H9 (cell line): Measurements from ENCODE around the gene LRIG1. TPM values are rescaled to one million over a fixed set of nuclear protein-coding genes. Genes with fewer than 3 reads are reported as not detected.

ENCODE experiments used
- DNase-seq: peaks from one replicate; pipeline ENCODE4 v3.0.0-alpha.2; 2017
- H2AFZ ChIP-seq: one replicate; pipeline ENCODE4 v1.6.1; 2013; ENCODE audit warnings: mild to moderate bottlenecking, low read length, control low read depth, moderate library complexity
- H2AK5ac ChIP-seq: 2 replicates; pipeline ENCODE4 v1.6.1; 2013; ENCODE audit warnings: low read length, control low read depth, mixed read lengths; ENCODE audit not compliant: insufficient read length
- H2BK120ac ChIP-seq: one replicate; pipeline ENCODE4 v1.6.1; 2013; ENCODE audit warnings: low read depth, mild to moderate bottlenecking, low read length, control low read depth, inconsistent platforms; ENCODE audit not compliant: poor library complexity, severe bottlenecking
- H2BK12ac ChIP-seq: 2 replicates; pipeline ENCODE4 v1.6.1; 2013; ENCODE audit warnings: low read length, control low read depth, mixed read lengths, low read depth; ENCODE audit not compliant: insufficient read length
- H2BK15ac ChIP-seq: 2 replicates; pipeline ENCODE4 v1.6.1; 2013; ENCODE audit warnings: low read depth, low read length, control low read depth
- H2BK20ac ChIP-seq: one replicate; pipeline ENCODE4 v1.6.1; 2013; ENCODE audit warnings: low read depth, mild to moderate bottlenecking, low read length, control low read depth, inconsistent platforms; ENCODE audit not compliant: poor library complexity, severe bottlenecking
- H2BK5ac ChIP-seq: 2 replicates; pipeline ENCODE4 v1.6.1; 2013; ENCODE audit warnings: low read length, control low read depth, mixed read lengths; ENCODE audit not compliant: insufficient read length
- H3K14ac ChIP-seq: 2 replicates; pipeline ENCODE4 v1.6.1; 2013; ENCODE audit warnings: low read length, control low read depth; ENCODE audit not compliant: insufficient read depth
- H3K18ac ChIP-seq: 2 replicates; pipeline ENCODE4 v1.6.1; 2013; ENCODE audit warnings: low read depth, mild to moderate bottlenecking, mixed read lengths, low read length, control low read depth; ENCODE audit not compliant: insufficient read length
- H3K23ac ChIP-seq: 2 replicates; pipeline ENCODE4 v1.6.1; 2013; ENCODE audit warnings: low read length, control low read depth, mixed read lengths, low read depth; ENCODE audit not compliant: insufficient read length
- H3K23me2 ChIP-seq: 2 replicates; pipeline ENCODE4 v1.6.1; 2013; ENCODE audit warnings: low read depth, mild to moderate bottlenecking, mixed read lengths, low read length, control low read depth; ENCODE audit not compliant: insufficient read length, poor library complexity, severe bottlenecking
- H3K27ac ChIP-seq: 2 replicates; pipeline ENCODE4 v1.5.1; 2013; ENCODE audit warnings: low read length, control low read depth, mixed read lengths, low read depth; ENCODE audit not compliant: insufficient read length
- H3K27me3 ChIP-seq: 2 replicates; pipeline ENCODE4 v1.6.1; 2013; ENCODE audit warnings: low read length, control low read depth, inconsistent platforms; ENCODE audit not compliant: insufficient read depth
- H3K4ac ChIP-seq: 2 replicates; pipeline ENCODE4 v1.6.1; 2013; ENCODE audit warnings: low read depth, mild to moderate bottlenecking, control low read depth, inconsistent platforms, low read length, moderate library complexity
- H3K4me1 ChIP-seq: 2 replicates; pipeline ENCODE4 v1.6.1; 2013; ENCODE audit warnings: low read length, control low read depth, inconsistent platforms; ENCODE audit not compliant: insufficient read depth
- H3K4me2 ChIP-seq: 2 replicates; pipeline ENCODE4 v1.6.1; 2013; ENCODE audit warnings: low read length, control low read depth, mixed read lengths; ENCODE audit not compliant: insufficient read length, insufficient read depth
- H3K56ac ChIP-seq: 2 replicates; pipeline ENCODE4 v1.6.1; 2013; ENCODE audit warnings: low read depth, mild to moderate bottlenecking, mixed read lengths, low read length, control low read depth; ENCODE audit not compliant: insufficient read length
- H3K79me1 ChIP-seq: 2 replicates; pipeline ENCODE4 v1.6.1; 2013; ENCODE audit warnings: low read depth, mild to moderate bottlenecking, moderate library complexity, low read length, control low read depth, inconsistent platforms; ENCODE audit not compliant: insufficient read depth, poor library complexity, severe bottlenecking
- H3K79me2 ChIP-seq: 2 replicates; pipeline ENCODE4 v1.6.1; 2013; ENCODE audit warnings: low read length, control low read depth, inconsistent platforms; ENCODE audit not compliant: insufficient read depth
- H3K9ac ChIP-seq: 2 replicates; pipeline ENCODE4 v1.6.1; 2013; ENCODE audit warnings: low read length, control low read depth, mixed read lengths; ENCODE audit not compliant: insufficient read length; ENCODE audit errors: extremely low read depth
- H3K9me3 ChIP-seq: one replicate; pipeline ENCODE4 v1.6.1; 2013; ENCODE audit warnings: low read depth, low read length, inconsistent platforms; ENCODE audit not compliant: control insufficient read depth
- H3T11ph ChIP-seq: one replicate; pipeline ENCODE4 v1.6.1; 2013; ENCODE audit warnings: mild to moderate bottlenecking, low read length, control low read depth, inconsistent platforms
- H4K20me1 ChIP-seq: one replicate; pipeline ENCODE4 v1.6.1; 2013; ENCODE audit not compliant: control insufficient read depth, insufficient read length, insufficient read depth
- H4K5ac ChIP-seq: 2 replicates; pipeline ENCODE4 v1.6.1; 2013; ENCODE audit warnings: low read depth, mild to moderate bottlenecking, mixed read lengths, low read length, control low read depth; ENCODE audit not compliant: insufficient read length
- H4K8ac ChIP-seq: replicated peaks from 2 replicates; pipeline ENCODE4 v1.6.1; 2013; ENCODE audit warnings: low read length, control low read depth, mixed read lengths, low read depth; ENCODE audit not compliant: insufficient read length
- H4K91ac ChIP-seq: 2 replicates; pipeline ENCODE4 v1.6.1; 2013; ENCODE audit warnings: low read depth, mild to moderate bottlenecking, moderate library complexity, mixed read lengths, low read length, control low read depth; ENCODE audit not compliant: insufficient read length
- H3K27ac Mint-ChIP-seq, 3 experiments: 2 replicates in 2 of 3; 3 replicates in 1 of 3; pipeline ENCODE4 v1.8.0; 2020 to 2021; ENCODE audit warnings: mixed read lengths in 3 of 3, mild to moderate bottlenecking in 1 of 3, moderate library complexity in 1 of 3
- H3K27me3 Mint-ChIP-seq: 2 replicates; pipeline ENCODE4 v1.8.0; 2021; ENCODE audit warnings: low read depth, mild to moderate bottlenecking, moderate library complexity, mixed read lengths
- H3K36me3 Mint-ChIP-seq, 3 experiments: 2 replicates in 2 of 3; 3 replicates in 1 of 3; pipeline ENCODE4 v1.8.0; 2020 to 2021; ENCODE audit warnings: low read depth in 3 of 3, mixed read lengths in 3 of 3; ENCODE audit not compliant: insufficient read depth in 1 of 3
- H3K4me1 Mint-ChIP-seq, 2 experiments: 2 replicates each; pipeline ENCODE4 v1.8.0; 2020; ENCODE audit warnings: mixed read lengths in 2 of 2
- H3K4me3 Mint-ChIP-seq, 2 experiments: 2 replicates in 1 of 2; 3 replicates in 1 of 2; pipeline ENCODE4 v1.8.0; 2020 to 2021; ENCODE audit warnings: mild to moderate bottlenecking in 2 of 2, mixed read lengths in 2 of 2, moderate library complexity in 1 of 2
- H3K9me3 Mint-ChIP-seq, 2 experiments: 2 replicates in 1 of 2; 3 replicates in 1 of 2; pipeline ENCODE4 v1.8.0; 2020; ENCODE audit warnings: mild to moderate bottlenecking in 2 of 2, mixed read lengths in 2 of 2, moderate library complexity in 1 of 2
- WGBS: extraction: QIAGEN DNeasy Blood & Tissue Kit; methylation state at CpG from one replicate; pipeline ENCODE4 v1.1.7; 2013; ENCODE audit warnings: missing lambda C conversion rate, low lambda C conversion rate, mixed read lengths; ENCODE audit not compliant: insufficient read length; ENCODE audit errors: extremely low coverage; 5-methylcytosine and 5-hydroxymethylcytosine counted together
- total RNA-seq: library from RNA; stranded (reverse); gene quantifications from 2 replicates; pipeline ENCODE4 v1.2.1, GENCODE V29; 2021
- TF ChIP-seq, protein P1 (sequence below): fragments of 200-600 bp; sonication (generic); conservative IDR thresholded peaks from 3 replicates; pipeline ENCODE4 v1.8.0; 2021; ENCODE audit warnings: antibody characterized with exemption, mild to moderate bottlenecking

LRIG1 gene
- total RNA-seq, 1 experiment from 2014 or later: 70.3 TPM

DNA sequence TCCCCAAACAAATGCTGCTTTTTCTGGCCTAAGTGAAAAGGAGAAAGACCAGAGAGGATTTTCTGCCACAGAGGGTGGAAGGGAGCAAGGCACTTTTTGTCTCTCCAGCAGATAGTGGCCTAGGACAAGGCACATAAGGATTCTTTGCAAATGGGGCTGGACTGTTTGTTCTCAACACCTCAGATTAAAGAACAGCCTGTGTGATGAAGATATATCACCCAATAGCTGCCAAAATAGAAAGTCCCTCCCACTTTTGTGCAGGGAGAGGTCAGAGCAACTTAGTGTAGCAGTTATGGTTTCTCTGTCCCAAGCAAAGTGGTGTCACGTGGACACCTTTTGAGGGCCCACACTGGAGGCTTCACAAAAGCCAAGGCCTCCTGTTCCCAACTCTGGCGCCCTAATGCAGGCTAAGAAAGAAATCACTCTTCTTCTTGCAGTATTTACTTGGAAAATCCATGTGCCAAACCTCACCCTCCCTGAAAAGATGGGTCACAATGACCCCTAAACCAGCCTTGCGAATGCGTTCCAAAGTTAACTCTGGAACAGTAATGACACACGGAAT is 84.9 kb downstream of the LRIG1 start:
- no peak overlapping the region for H3K14ac ChIP-seq
- no peak overlapping the region for H2BK20ac ChIP-seq
- H3K4ac ChIP-seq: no peak overlapping the region
- no peaks in the 10 kb centered on the region for H4K20me1 ChIP-seq
- Mint-ChIP-seq H3K4me3 (no peak overlapping the region), H3K36me3 (peaks cover 79 to 95% (median 85%) of the 10 kb centered on the region in 3 experiments), H3K4me1 (peaks cover 36 to 48% of the 10 kb centered on the region in 2 experiments), H3K27me3 (no peaks in the 10 kb centered on the region), H3K9me3 (peaks cover 12 to 16% of the 10 kb centered on the region in 2 experiments), H3K27ac (peak overlapping the region in 2 of 3 experiments; percentile 21 to 72; a peak in 2 of 7 replicates)
- H4K91ac ChIP-seq: no peak overlapping the region
- no peak overlapping the region for H3K4me2 ChIP-seq
- no CpG with 5 or more reads among the region's 5 CpGs for WGBS
- H2BK12ac ChIP-seq: no peak overlapping the region
- no peaks in the 10 kb centered on the region for H3K27me3 ChIP-seq
- no peak overlapping the region for H3K23ac ChIP-seq
- no peak overlapping the region for H2BK15ac ChIP-seq
- no peak overlapping the region for H2BK5ac ChIP-seq
- H3K18ac ChIP-seq: no peak overlapping the region
- H3T11ph ChIP-seq: no peak overlapping the region
- no peak overlapping the region for H2AFZ ChIP-seq
- peaks cover 5% of the 10 kb centered on the region for H3K79me1 ChIP-seq
- no peak overlapping the region for H4K5ac ChIP-seq
- H3K9me3 ChIP-seq: peaks cover 4% of the 10 kb centered on the region
- H4K8ac ChIP-seq: no peak overlapping the region
- peaks cover 17% of the 10 kb centered on the region; the same call in 1 of the 2 replicates for H3K79me2 ChIP-seq
- TF ChIP-seq, protein P1, sequence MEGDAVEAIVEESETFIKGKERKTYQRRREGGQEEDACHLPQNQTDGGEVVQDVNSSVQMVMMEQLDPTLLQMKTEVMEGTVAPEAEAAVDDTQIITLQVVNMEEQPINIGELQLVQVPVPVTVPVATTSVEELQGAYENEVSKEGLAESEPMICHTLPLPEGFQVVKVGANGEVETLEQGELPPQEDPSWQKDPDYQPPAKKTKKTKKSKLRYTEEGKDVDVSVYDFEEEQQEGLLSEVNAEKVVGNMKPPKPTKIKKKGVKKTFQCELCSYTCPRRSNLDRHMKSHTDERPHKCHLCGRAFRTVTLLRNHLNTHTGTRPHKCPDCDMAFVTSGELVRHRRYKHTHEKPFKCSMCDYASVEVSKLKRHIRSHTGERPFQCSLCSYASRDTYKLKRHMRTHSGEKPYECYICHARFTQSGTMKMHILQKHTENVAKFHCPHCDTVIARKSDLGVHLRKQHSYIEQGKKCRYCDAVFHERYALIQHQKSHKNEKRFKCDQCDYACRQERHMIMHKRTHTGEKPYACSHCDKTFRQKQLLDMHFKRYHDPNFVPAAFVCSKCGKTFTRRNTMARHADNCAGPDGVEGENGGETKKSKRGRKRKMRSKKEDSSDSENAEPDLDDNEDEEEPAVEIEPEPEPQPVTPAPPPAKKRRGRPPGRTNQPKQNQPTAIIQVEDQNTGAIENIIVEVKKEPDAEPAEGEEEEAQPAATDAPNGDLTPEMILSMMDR: no peak
- DNase-seq: no peak
- H3K9ac ChIP-seq: no peak overlapping the region
- H3K23me2 ChIP-seq: no peaks in the 10 kb centered on the region
- no peak overlapping the region for H2AK5ac ChIP-seq
- H3K4me1 ChIP-seq: peaks cover 5% of the 10 kb centered on the region; the same call in 1 of the 2 replicates
- no peak overlapping the region for H2BK120ac ChIP-seq
- no peak overlapping the region for H3K56ac ChIP-seq
- H3K27ac ChIP-seq: no peak overlapping the region
